Testis (tissue), 2 donors: ENCODE data around the gene FHIT.

Experiments used
- CTCF ChIP-seq, 3 experiments: fragments of 450-650 bp in 2 of 3; fragments of 200-600 bp in 1 of 3; sonication (generic) in 1 of 3; IDR thresholded peaks; one replicate each; pipeline ENCODE4 v1.5.1; 2016 to 2019; ENCODE audit warnings: antibody characterized with exemption in 3 of 3, mild to moderate bottlenecking in 2 of 3, moderate library complexity in 1 of 3
- POLR2A ChIP-seq: fragments of 450-650 bp; IDR thresholded peaks from one replicate; pipeline ENCODE4 v1.6.1; 2017; ENCODE audit warnings: antibody characterized with exemption, mild to moderate bottlenecking, moderate library complexity

- TF ChIP-seq CTCF (IDR thresholded peaks at IDR 0.05) (no peak), POLR2A (no peak)
Observed at GRCh38 chr3:59728587-59728908, 1522.7 kb downstream of the FHIT start.
